ENCODE results near the gene HIGD2A.

HIGD2A gene

GRCh38 chr5:176418251-176418650, 29.7 kb downstream of the HIGD2A start:
- DNase-seq = no peak

GRCh38 chr5:176420086-176420485, 31.5 kb downstream of the HIGD2A start:
- no peak for DNase-seq

- DNase-seq = no peak
Observed at GRCh38 chr5:176420972-176421544, 32.5 kb downstream of the HIGD2A start.

- no peak for DNase-seq
Observed at GRCh38 chr5:176424181-176424580, 35.6 kb downstream of the HIGD2A start.

GRCh38 chr5:176425138-176425537, 36.6 kb downstream of the HIGD2A start:
- DNase-seq = no peak

- DNase-seq = no peak
Observed at GRCh38 chr5:176425791-176426190, 37.2 kb downstream of the HIGD2A start.

GRCh38 chr5:176426876-176427275, 38.3 kb downstream of the HIGD2A start:
- DNase-seq = no peak

- DNase-seq = no peak
Observed at GRCh38 chr5:176427971-176428370, 39.4 kb downstream of the HIGD2A start.

GRCh38 chr5:176429972-176430371, 41.4 kb downstream of the HIGD2A start:
- DNase-seq = no peak

GRCh38 chr5:176432707-176433106, 44.2 kb downstream of the HIGD2A start:
- no peak for DNase-seq

- DNase-seq = no peak
Observed at GRCh38 chr5:176436656-176437055, 48.1 kb downstream of the HIGD2A start.

- DNase-seq = no peak
Observed at GRCh38 chr5:176438959-176439757, 50.6 kb downstream of the HIGD2A start.
